OCI-LY7 (cell line): ENCODE measurements around the gene TMIE. TPM values are rescaled to one million over a fixed set of nuclear protein-coding genes. Genes with fewer than 3 reads are reported as not detected.

Source experiments
- BruUV-seq: library from RNA; stranded (reverse); fragments of 400-500 nt; replicated peaks from 2 replicates; lab custom pipeline; 2021; lab: Mats Ljungman, UMichigan
- CTCF ChIA-PET: fragments of 300-600 bp; sonication (Branson Sonifier 250); formaldehyde crosslinking; loops from one replicate; lab custom pipeline; 2022; ENCODE audit warnings: antibody characterized with exemption; ENCODE audit not compliant: unreplicated experiment; lab: Charles Lee
- POLR2A ChIA-PET: fragments of 300-600 bp; sonication (Branson Sonifier 250); formaldehyde crosslinking; loops from one replicate; lab custom pipeline; 2022; ENCODE audit warnings: antibody characterized with exemption; lab: Charles Lee
- DNase-seq: peaks from one replicate; pipeline ENCODE4 v3.0.0-alpha.2; 2015; ENCODE audit warnings: low spot score
- H2AFZ ChIP-seq: fragments of 200-600 bp; sonication (generic), shearing (Covaris generic); 2 replicates; pipeline ENCODE4 v1.6.1; 2014; ENCODE audit warnings: mild to moderate bottlenecking, antibody characterized with exemption, low read length, moderate library complexity
- H3K27ac ChIP-seq: fragments of 200-600 bp; sonication (generic); 2 replicates; pipeline ENCODE4 v1.5.1; 2014; ENCODE audit warnings: mixed run types, low read depth, mild to moderate bottlenecking, moderate library complexity, low read length, inconsistent platforms; ENCODE audit not compliant: poor library complexity, severe bottlenecking
- H3K36me3 ChIP-seq: fragments of 200-600 bp; sonication (generic); 2 replicates; pipeline ENCODE4 v1.6.1; 2014; ENCODE audit warnings: mild to moderate bottlenecking, antibody characterized with exemption, low read length, moderate library complexity, mixed read lengths; ENCODE audit not compliant: insufficient read depth
- H3K4me1 ChIP-seq: fragments of 200-600 bp; sonication (generic); 2 replicates; pipeline ENCODE4 v1.5.1; 2014; ENCODE audit warnings: mild to moderate bottlenecking, low read length; ENCODE audit not compliant: insufficient read depth, poor library complexity, severe bottlenecking
- H3K4me2 ChIP-seq: fragments of 200-600 bp; sonication (generic); 2 replicates; pipeline ENCODE4 v1.6.1; 2014; ENCODE audit warnings: mild to moderate bottlenecking, low read length
- H3K4me3 ChIP-seq: fragments of 200-600 bp; sonication (generic); 2 replicates; pipeline ENCODE4 v1.5.1; 2014; ENCODE audit warnings: mild to moderate bottlenecking, low read depth, low read length; ENCODE audit not compliant: poor library complexity, severe bottlenecking
- H3K79me2 ChIP-seq: fragments of 200-600 bp; sonication (generic); 2 replicates; pipeline ENCODE4 v1.6.1; 2016; ENCODE audit warnings: low read depth, mild to moderate bottlenecking, low read length, moderate library complexity, mixed read lengths; ENCODE audit not compliant: insufficient read depth
- H3K9me2 ChIP-seq: fragments of 200-600 bp; sonication (generic); 2 replicates; pipeline ENCODE4 v1.6.1; 2016; ENCODE audit warnings: mild to moderate bottlenecking, low read length, mixed read lengths; ENCODE audit not compliant: insufficient read depth
- H3K9me3 ChIP-seq: fragments of 200-600 bp; sonication (generic); 2 replicates; pipeline ENCODE4 v1.6.1; 2014; ENCODE audit warnings: mild to moderate bottlenecking, mixed run types, low read length, mixed read lengths
- H4K20me1 ChIP-seq: fragments of 200-600 bp; sonication (generic); 2 replicates; pipeline ENCODE4 v1.6.1; 2014; ENCODE audit warnings: mild to moderate bottlenecking, antibody characterized with exemption, low read length, moderate library complexity, mixed read lengths; ENCODE audit not compliant: insufficient read depth
- CTCF ChIP-seq: fragments of 200-600 bp; sonication (generic); conservative IDR thresholded peaks from 2 replicates; pipeline ENCODE4 v1.5.1; 2014; ENCODE audit warnings: mild to moderate bottlenecking, antibody characterized with exemption, low read length, moderate library complexity, mixed read lengths
- EZH2phosphoT487 ChIP-seq: fragments of 200-600 bp; sonication (generic); IDR thresholded peaks from 2 replicates; pipeline ENCODE4 v1.6.1; 2018; ENCODE audit warnings: low read depth, borderline replicate concordance, mild to moderate bottlenecking, mixed run types, antibody characterized with exemption, low read length, moderate library complexity, mixed read lengths
- intact Hi-C: fragments of 100-400 bp; cut with micrococcal nuclease; formaldehyde crosslinking; loops from one replicate; pipeline ENCODE4 v1.10.0; 2022; ENCODE audit not compliant: unreplicated experiment
- total RNA-seq, 2 experiments: library from RNA; depleted of rRNA in 1 of 2; stranded (reverse); fragments of >200 nt in 1 of 2; shearing (Covaris generic) in 1 of 2; gene quantifications; 2 replicates each; pipeline ENCODE4 v1.2.3, GENCODE V29; 2014 to 2022

Gene TMIE
- total RNA-seq, 2 experiments from 2014 or later, result not detected

GRCh38 chr3:46673151-46674030 is 27.8 kb upstream of the TMIE start:
- Histone ChIP-seq H3K4me2 (no peak overlapping the region), H3K4me3 (no peak overlapping the region), H2AFZ (no peak overlapping the region), H4K20me1 (no peaks in the 10 kb centered on the region), H3K9me3 (no peaks in the 10 kb centered on the region), H3K79me2 (no peaks in the 10 kb centered on the region), H3K36me3 (no peaks in the 10 kb centered on the region), H3K9me2 (no peaks in the 10 kb centered on the region), H3K4me1 (no peaks in the 10 kb centered on the region), H3K27ac (no peak overlapping the region)
- intact Hi-C loops, result no loop called here
- TF ChIP-seq CTCF (no peak), EZH2phosphoT487 (no peak)
- ChIA-PET CTCF (no interaction called here), POLR2A (no interaction called here)
- no TSS peak for BruUV-seq
- DNase-seq, result no peak

GRCh38 chr3:46674031-46674845 is 27.0 kb upstream of the TMIE start:
- Histone ChIP-seq H3K4me1 (no peaks in the 10 kb centered on the region), H3K4me2 (no peak overlapping the region), H3K27ac (no peak overlapping the region), H3K9me3 (no peaks in the 10 kb centered on the region), H2AFZ (no peak overlapping the region), H3K9me2 (no peaks in the 10 kb centered on the region), H3K4me3 (no peak overlapping the region), H3K79me2 (no peaks in the 10 kb centered on the region), H3K36me3 (no peaks in the 10 kb centered on the region), H4K20me1 (no peaks in the 10 kb centered on the region)
- ChIA-PET CTCF (no interaction called here), POLR2A (interaction anchor here (0.6 kb wide), 2 partner anchors 533 to 1020 kb away, joined by 3 to 4 read pairs; no protein-coding TSS in a partner anchor)
- TF ChIP-seq EZH2phosphoT487 (no peak), CTCF (peak; percentile 60)
- BruUV-seq, result no TSS peak
- intact Hi-C loops, result no loop called here
- DNase-seq, result peak; percentile 24
